ENCODE data around the gene FMNL2.

Gene FMNL2

DNA sequence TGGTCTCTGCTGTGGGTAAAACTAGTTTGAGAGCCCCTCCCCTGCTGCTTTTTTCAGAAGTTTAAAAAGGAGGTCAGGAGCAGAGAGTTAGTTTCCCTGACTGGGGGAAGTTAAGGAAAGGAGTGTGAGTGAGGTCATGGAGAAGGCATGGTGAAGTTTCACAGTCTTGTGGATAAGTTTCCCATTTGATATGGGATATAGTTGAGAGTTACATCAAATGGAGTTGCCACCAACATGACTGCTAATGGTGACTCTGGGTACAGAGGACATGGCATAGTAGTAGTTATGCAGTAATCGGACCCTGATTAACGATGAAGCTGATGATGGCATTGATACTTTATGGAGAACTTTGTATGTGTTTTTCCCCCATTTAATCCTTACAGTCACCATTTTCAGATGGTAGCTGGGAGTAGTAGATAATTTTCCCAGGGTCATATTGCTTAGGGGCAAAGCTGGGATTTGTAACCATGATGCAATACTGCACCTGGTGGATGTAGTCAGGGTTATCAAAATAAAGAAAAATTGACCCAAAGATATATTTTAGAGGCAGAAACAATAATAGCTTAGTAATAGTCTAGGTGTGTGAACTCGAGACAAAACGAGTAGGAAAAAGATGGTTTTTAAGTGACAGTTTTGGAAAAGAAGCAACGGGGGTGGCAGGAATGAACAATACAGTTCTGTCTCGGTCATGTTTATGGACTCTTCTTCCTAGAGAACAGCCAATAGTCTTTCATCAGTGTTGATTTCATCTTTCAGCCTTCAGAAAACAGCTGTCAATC, 74.6 kb downstream of the FMNL2 start:
- TF ChIP-seq ESRRG (CRISPR knock-in tag; IDR thresholded peaks at IDR 0.05) (no peak), PPARA (CRISPR knock-in tag; IDR thresholded peaks at IDR 0.05; ENCODE audit: borderline replicate concordance) (no peak)
- TF ChIP-seq, protein P1, sequence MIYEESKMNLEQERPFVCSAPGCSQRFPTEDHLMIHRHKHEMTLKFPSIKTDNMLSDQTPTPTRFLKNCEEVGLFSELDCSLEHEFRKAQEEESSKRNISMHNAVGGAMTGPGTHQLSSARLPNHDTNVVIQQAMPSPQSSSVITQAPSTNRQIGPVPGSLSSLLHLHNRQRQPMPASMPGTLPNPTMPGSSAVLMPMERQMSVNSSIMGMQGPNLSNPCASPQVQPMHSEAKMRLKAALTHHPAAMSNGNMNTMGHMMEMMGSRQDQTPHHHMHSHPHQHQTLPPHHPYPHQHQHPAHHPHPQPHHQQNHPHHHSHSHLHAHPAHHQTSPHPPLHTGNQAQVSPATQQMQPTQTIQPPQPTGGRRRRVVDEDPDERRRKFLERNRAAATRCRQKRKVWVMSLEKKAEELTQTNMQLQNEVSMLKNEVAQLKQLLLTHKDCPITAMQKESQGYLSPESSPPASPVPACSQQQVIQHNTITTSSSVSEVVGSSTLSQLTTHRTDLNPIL (CRISPR knock-in tag; IDR thresholded peaks at IDR 0.05; ENCODE audit: low read depth): no peak

DNA sequence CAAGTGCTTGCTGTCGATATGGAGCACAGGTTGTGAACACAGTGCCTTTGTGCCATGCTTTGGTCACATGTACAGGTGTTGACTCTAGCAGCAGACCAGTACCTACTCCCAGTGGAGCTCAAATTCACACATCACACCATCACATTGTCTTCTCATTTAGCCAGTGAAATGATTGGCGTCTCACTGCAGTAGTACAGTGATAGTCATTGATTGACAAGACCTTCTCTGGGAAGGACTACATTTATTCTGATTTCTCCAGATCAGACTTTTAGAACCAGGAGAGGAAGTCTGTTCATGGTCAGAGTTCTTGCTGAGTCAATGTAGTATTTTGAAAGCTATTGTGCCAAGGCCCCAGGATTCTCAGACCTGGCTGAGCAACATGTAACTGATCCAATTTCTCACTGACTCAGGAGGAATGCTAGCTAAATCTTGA, 75.2 kb downstream of the FMNL2 start:
- TF ChIP-seq ZC3H10 (CRISPR knock-in tag; IDR thresholded peaks at IDR 0.05) (no peak), ISL1 (CRISPR knock-in tag; IDR thresholded peaks at IDR 0.05) (no peak), ZFP30 (CRISPR knock-in tag; IDR thresholded peaks at IDR 0.05) (no peak), BACH2 (CRISPR knock-in tag; IDR thresholded peaks at IDR 0.05; ENCODE audit: borderline replicate concordance) (no peak), GLIS3 (CRISPR knock-in tag; IDR thresholded peaks at IDR 0.05) (no peak), TOX (CRISPR knock-in tag; IDR thresholded peaks at IDR 0.05; ENCODE audit: borderline replicate concordance) (no peak), RARB (CRISPR knock-in tag; IDR thresholded peaks at IDR 0.05) (no peak), ARNTL (CRISPR knock-in tag; IDR thresholded peaks at IDR 0.05; ENCODE audit: borderline replicate concordance, low read depth) (no peak), ZNF8 (CRISPR knock-in tag; IDR thresholded peaks at IDR 0.05) (no peak), PPARA (CRISPR knock-in tag; IDR thresholded peaks at IDR 0.05; ENCODE audit: borderline replicate concordance) (no peak)
- TF ChIP-seq, protein P2, sequence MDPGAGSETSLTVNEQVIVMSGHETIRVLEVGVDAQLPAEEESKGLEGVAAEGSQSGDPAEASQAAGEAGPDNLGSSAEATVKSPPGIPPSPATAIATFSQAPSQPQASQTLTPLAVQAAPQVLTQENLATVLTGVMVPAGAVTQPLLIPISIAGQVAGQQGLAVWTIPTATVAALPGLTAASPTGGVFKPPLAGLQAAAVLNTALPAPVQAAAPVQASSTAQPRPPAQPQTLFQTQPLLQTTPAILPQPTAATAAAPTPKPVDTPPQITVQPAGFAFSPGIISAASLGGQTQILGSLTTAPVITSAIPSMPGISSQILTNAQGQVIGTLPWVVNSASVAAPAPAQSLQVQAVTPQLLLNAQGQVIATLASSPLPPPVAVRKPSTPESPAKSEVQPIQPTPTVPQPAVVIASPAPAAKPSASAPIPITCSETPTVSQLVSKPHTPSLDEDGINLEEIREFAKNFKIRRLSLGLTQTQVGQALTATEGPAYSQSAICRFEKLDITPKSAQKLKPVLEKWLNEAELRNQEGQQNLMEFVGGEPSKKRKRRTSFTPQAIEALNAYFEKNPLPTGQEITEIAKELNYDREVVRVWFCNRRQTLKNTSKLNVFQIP (CRISPR knock-in tag; IDR thresholded peaks at IDR 0.05; ENCODE audit: borderline replicate concordance, low read depth): no peak
- TF ChIP-seq, protein P3, sequence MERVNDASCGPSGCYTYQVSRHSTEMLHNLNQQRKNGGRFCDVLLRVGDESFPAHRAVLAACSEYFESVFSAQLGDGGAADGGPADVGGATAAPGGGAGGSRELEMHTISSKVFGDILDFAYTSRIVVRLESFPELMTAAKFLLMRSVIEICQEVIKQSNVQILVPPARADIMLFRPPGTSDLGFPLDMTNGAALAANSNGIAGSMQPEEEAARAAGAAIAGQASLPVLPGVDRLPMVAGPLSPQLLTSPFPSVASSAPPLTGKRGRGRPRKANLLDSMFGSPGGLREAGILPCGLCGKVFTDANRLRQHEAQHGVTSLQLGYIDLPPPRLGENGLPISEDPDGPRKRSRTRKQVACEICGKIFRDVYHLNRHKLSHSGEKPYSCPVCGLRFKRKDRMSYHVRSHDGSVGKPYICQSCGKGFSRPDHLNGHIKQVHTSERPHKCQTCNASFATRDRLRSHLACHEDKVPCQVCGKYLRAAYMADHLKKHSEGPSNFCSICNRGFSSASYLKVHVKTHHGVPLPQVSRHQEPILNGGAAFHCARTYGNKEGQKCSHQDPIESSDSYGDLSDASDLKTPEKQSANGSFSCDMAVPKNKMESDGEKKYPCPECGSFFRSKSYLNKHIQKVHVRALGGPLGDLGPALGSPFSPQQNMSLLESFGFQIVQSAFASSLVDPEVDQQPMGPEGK (CRISPR knock-in tag; IDR thresholded peaks at IDR 0.05; ENCODE audit: borderline replicate concordance): no peak
- TF ChIP-seq, protein P1 (CRISPR knock-in tag; IDR thresholded peaks at IDR 0.05; ENCODE audit: low read depth): no peak
- TF ChIP-seq, protein P4, sequence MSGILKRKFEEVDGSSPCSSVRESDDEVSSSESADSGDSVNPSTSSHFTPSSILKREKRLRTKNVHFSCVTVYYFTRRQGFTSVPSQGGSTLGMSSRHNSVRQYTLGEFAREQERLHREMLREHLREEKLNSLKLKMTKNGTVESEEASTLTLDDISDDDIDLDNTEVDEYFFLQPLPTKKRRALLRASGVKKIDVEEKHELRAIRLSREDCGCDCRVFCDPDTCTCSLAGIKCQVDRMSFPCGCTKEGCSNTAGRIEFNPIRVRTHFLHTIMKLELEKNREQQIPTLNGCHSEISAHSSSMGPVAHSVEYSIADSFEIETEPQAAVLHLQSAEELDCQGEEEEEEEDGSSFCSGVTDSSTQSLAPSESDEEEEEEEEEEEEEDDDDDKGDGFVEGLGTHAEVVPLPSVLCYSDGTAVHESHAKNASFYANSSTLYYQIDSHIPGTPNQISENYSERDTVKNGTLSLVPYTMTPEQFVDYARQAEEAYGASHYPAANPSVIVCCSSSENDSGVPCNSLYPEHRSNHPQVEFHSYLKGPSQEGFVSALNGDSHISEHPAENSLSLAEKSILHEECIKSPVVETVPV (CRISPR knock-in tag; IDR thresholded peaks at IDR 0.05): no peak
- ATAC-seq: no peak

More for the DNA sequence above, 74.6 kb downstream of the FMNL2 start:
- no peak for ATAC-seq

DNA sequence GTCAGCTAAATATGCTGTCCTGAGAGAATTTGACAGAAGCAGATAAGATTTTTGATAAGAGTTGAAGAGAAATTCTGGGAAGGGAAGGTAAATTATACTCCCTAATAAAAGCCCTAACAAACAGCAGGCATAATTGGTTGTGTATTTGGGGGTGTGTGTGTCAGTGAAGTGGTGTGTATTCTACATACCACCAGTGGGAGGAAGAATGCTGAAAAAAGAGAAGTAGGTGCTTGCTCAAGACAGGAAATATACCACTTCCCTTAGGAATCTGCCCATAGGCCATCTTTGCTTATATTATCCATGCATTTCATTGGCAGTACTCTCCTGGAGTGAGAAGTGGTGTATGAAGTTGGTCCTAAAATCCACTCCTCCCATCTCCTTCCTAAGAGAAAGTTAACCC, 76.2 kb downstream of the FMNL2 start:
- no peak for ATAC-seq
- TF ChIP-seq, protein P2 (CRISPR knock-in tag; IDR thresholded peaks at IDR 0.05; ENCODE audit: borderline replicate concordance, low read depth): no peak
- TF ChIP-seq GLIS3 (CRISPR knock-in tag; IDR thresholded peaks at IDR 0.05) (no peak), CSDC2 (CRISPR knock-in tag; IDR thresholded peaks at IDR 0.05) (no peak), RARB (CRISPR knock-in tag; IDR thresholded peaks at IDR 0.05) (no peak), ARNTL (CRISPR knock-in tag; IDR thresholded peaks at IDR 0.05; ENCODE audit: borderline replicate concordance, low read depth) (no peak), ISL1 (CRISPR knock-in tag; IDR thresholded peaks at IDR 0.05) (no peak), ESRRG (CRISPR knock-in tag; IDR thresholded peaks at IDR 0.05) (no peak), TOX (CRISPR knock-in tag; IDR thresholded peaks at IDR 0.05; ENCODE audit: borderline replicate concordance) (no peak)
- TF ChIP-seq, protein P5, sequence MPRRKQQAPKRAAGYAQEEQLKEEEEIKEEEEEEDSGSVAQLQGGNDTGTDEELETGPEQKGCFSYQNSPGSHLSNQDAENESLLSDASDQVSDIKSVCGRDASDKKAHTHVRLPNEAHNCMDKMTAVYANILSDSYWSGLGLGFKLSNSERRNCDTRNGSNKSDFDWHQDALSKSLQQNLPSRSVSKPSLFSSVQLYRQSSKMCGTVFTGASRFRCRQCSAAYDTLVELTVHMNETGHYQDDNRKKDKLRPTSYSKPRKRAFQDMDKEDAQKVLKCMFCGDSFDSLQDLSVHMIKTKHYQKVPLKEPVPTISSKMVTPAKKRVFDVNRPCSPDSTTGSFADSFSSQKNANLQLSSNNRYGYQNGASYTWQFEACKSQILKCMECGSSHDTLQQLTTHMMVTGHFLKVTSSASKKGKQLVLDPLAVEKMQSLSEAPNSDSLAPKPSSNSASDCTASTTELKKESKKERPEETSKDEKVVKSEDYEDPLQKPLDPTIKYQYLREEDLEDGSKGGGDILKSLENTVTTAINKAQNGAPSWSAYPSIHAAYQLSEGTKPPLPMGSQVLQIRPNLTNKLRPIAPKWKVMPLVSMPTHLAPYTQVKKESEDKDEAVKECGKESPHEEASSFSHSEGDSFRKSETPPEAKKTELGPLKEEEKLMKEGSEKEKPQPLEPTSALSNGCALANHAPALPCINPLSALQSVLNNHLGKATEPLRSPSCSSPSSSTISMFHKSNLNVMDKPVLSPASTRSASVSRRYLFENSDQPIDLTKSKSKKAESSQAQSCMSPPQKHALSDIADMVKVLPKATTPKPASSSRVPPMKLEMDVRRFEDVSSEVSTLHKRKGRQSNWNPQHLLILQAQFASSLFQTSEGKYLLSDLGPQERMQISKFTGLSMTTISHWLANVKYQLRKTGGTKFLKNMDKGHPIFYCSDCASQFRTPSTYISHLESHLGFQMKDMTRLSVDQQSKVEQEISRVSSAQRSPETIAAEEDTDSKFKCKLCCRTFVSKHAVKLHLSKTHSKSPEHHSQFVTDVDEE (CRISPR knock-in tag; IDR thresholded peaks at IDR 0.05): no peak
- TF ChIP-seq, protein P4 (CRISPR knock-in tag; IDR thresholded peaks at IDR 0.05): no peak
- TF ChIP-seq, protein P1 (CRISPR knock-in tag; IDR thresholded peaks at IDR 0.05; ENCODE audit: low read depth): no peak
